NCI-H2107 treated with DMSO at 0.1 percent for 48 hours (cell line): ENCODE results near the gene PPP1R2B.
"Not testable (repeated sequence)": the region's sequence is repeated elsewhere in the genome, so short reads cannot be mapped to it uniquely, and the experiment has no call there.

Experiments
- DNase-seq: peaks from one replicate; lab custom pipeline; 2025; ENCODE audit not compliant: unreplicated experiment; lab: John Stamatoyannopoulos, UW

Gene PPP1R2B

GRCh38 chr5:156850206-156850751 is at the start of gene PPP1R2B:
TSS of gene PPP1R2B (plus strand) at chr5:156850295. CDS start at chr5:156850563, 268 bp downstream.
- no peak for DNase-seq

GRCh38 chr5:156800929-156801328 is 49.2 kb upstream of the PPP1R2B start:
- DNase-seq = no peak

DNA sequence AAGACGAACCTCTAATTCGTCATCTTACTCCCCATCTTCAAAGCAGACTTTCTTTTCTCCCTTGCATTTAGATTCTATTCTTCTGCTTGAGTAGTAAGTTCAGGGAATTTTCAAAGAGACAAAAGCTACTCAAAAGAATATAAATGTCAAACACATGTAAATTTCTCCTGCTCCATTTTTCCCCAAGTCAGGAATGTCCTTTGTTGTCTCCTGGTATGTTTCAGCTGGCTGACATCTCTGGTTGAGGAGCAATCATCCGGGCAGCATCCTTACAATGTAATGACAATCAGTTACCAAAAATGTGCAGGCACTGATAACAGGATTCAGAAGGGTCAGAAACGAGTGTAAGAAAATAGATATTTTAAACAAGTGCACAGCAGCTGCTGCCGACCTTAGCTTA is 47.6 kb upstream of the PPP1R2B start:
- DNase-seq = no peak

GRCh38 chr5:156803404-156803803 is 46.7 kb upstream of the PPP1R2B start:
- DNase-seq = no peak

- DNase-seq = no peak
Measured at GRCh38 chr5:156812959-156813358, 37.1 kb upstream of the PPP1R2B start.

DNA sequence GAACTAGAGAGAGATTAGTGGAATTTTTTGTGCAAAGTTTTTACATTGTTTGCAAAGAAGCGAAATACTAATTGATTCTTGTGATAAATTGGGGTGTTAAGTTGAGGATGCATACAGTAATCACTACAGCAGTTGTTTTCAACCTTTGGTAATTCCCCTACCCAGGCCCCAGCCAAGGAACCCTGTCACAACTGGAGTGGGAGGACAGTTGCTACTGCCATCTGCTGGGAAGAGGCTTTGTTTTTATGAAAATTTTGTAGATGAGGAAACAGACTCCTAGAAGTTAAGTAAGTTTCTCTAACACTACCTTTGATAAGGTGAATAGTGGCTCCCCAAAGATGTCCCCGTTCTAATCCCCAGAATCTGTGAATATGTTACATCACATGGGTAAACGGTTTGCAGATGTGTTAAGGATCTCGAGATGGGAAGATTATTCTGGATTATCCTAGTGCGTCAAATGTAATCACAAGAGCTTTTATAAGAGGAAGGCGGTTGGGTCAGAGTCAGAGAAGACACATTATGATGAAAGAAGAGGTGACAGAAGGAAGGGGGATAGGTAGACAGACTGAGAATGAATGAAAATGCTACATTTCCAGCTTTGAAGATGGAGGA is 34.0 kb upstream of the PPP1R2B start:
- no peak for DNase-seq

GRCh38 chr5:156819537-156819936 is 30.6 kb upstream of the PPP1R2B start:
- no peak for DNase-seq

DNA sequence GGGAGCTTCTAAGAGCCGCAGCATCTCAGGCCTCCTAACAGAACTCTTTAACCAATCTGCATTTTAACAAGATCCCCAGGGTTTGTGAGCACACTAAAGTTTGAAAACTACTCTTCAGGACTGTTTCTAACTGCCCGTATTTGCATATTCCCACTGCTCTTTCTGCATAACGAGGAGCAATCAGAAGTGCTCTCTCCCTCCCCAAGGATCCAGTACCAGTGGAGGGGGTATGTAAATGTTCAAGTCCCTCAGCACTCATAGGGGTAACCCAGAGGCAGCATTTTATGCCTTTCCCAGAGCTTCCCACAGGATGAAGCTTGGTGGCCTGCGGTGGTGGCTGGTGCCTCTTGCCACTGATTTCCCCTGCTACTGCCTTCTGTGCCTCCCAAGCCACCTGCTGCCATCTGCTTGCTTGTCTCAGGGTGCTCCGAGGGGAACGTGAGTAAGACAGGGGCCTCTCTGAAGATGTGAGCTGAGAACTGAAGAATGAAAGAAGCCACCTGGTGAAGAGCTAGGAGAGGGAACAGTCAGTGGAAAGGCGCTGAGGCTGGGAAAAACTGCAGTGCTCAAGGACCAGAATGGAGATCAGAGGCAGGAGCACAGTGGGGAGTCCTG is 30.0 kb upstream of the PPP1R2B start:
- DNase-seq = no peak

GRCh38 chr5:156824241-156824640 is 25.9 kb upstream of the PPP1R2B start:
- no peak for DNase-seq

DNA sequence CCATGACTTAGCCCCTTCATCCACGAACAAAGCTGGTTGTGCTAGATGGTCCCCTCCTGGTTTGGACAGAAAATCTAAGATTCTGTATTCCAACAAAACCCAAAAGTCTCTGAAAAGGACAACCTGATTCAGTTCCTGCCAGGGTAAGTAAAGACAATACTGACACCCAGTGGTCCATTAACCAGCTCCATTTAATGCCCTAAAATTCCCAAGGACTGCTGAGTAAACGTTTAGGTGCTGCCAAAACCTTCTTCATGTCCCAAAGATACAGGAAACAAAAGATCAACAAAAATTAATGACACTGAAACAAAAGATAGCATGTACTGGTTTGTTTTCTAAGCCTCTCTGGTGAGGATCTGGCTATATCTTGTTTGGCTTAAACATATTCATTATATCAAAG is 25.3 kb upstream of the PPP1R2B start:
- peak; percentile 31 for DNase-seq

GRCh38 chr5:156825688-156826087 is 24.4 kb upstream of the PPP1R2B start:
- no peak for DNase-seq

DNA sequence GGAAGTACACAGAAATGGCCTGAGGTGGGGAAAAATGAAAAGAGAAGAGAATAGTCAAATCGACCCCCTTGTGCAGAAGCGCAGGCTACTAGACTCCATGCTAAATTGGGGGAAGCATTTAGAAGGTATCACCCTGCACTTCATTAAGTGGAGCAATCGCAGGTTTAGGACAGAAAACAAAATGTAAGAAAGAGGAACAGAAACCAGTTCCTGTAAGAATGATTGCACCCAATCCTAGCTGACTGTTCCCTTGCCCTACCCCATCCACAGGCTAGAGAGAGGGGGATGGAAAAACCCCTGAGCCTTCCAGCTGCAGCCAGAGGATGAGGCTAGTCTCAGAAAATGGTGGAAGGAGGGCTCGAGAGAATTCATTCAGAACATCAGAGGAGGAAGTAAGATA is 23.9 kb upstream of the PPP1R2B start:
- no peak for DNase-seq

DNA sequence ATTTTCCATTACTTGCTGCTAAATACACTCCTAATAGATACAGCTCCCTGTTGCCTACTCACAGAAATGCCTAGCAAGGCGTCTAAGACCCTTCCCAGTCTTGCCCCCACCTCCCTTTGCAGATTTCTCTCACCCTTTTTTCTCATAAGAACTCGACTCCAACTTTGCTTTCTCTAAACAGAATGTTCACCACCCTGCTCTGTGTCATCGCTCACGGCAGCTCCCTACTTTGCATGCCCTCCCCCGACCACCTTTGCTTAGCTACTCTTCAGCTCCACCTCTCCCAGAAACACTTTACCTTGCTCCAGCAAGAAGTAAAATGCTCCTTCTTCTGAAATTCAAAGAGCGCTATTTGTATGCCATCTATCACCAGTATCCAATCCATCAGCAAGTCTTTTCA is 15.2 kb upstream of the PPP1R2B start:
- DNase-seq = no peak

DNA sequence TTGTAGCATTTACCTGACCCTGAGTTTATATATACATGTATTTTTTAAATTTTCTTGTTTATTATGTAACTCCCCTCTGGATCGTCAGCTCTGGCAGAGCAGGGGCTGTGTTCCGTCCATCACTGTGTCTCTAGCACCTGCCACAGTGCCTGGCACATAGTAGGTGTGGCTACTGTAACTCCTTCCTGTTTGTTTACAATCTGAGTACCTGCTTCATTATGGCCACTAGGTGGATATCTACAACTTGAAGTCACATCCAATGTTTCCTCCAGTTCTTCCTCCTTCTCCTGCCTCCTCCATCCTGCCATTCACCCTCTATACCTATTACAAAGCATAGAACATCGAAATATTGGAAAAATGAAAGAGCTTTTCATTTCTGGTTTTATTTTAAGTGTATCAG is 14.2 kb upstream of the PPP1R2B start:
- DNase-seq = no peak

GRCh38 chr5:156836846-156837245 is 13.2 kb upstream of the PPP1R2B start:
- DNase-seq = no peak

GRCh38 chr5:156838961-156839360 is 11.1 kb upstream of the PPP1R2B start:
- no peak for DNase-seq

GRCh38 chr5:156841737-156842136 is 8.4 kb upstream of the PPP1R2B start:
- no peak for DNase-seq

DNA sequence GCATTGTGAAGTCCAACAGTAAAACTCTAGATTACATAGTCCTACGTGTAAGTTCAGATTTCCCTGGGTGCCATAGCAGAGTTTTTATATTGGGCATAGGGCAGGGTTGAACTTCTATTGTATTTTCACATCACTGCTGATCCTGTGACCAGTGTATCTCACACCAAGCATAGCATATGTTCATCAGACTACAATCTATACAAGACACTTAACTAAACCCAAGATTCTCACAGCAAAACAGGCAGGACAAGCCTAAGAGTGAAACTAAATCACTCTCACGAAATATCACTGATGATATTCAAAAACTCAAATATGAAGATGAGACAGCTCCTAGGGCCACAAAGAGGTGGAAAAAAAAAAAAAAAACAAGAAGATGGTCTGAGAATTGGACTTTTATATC is 3.2 kb upstream of the PPP1R2B start:
- no peak for DNase-seq

DNA sequence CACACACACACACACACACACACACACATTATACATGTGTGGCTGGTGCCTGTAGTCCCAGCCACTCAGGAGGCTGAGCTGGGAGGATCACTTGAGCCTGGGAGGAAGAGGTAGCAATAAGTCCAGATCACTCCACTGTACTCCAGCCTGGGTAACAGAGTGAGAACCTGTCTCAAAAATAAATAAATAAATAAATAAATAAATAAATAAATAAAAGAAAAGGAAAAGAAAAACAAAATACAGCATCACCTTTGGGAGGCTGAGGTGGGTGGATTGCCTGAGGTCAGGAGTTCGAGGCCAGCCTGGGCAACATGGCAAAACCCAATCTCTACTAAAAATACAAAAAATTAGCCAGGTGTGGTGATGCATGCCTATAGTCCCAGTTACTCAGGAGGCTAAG is 1.6 kb upstream of the PPP1R2B start:
- not testable (repeated sequence) for DNase-seq

DNA sequence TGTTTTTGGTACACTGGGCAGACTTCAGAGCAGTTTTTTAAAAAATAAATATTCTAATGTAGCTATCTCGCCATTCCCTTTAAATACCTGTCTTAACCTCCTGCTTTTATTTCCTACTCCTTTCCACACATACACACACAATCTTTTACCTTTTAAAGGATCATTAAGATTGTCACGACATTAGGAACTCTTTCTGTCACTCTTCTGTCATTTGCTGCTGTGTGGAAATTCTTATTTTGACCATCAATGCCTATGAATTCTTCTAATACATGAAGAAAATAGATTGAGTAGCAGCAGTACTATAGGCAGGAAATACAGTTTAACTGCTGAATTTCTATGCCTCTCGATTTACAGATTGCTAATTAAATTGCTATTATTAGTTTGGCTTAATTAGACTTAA is 1.8 kb downstream of the PPP1R2B start:
- no peak for DNase-seq

- not testable (repeated sequence) for DNase-seq
Measured at GRCh38 chr5:156853055-156853454, 3.0 kb downstream of the PPP1R2B start.

- DNase-seq = no peak
Measured at GRCh38 chr5:156865427-156865826, 15.3 kb downstream of the PPP1R2B start.

GRCh38 chr5:156870498-156870839 is 20.4 kb downstream of the PPP1R2B start:
- no peak for DNase-seq
